ENCODE results near the gene DPH6. TPM values are rescaled to one million over a fixed set of nuclear protein-coding genes. Genes with fewer than 3 reads are reported as not detected.

DPH6 gene
- total RNA-seq, 2 experiments from 2014 or later: 7.0 to 8.0 TPM

- H3K36me3 Mint-ChIP-seq (ENCODE audit: low read depth): peaks cover 52% of the 10 kb centered on the region
- H3K4me3 Mint-ChIP-seq: no peak overlapping the region
- Histone ChIP-seq H3K9me3 (ENCODE audit: control insufficient read depth in 1 of 2, insufficient read depth in 1 of 2, low read length in 2 of 2) (no peaks in the 10 kb centered on the region), H3K27ac (ENCODE audit: low read depth in 1 of 2, low read length in 2 of 2) (no peak overlapping the region), H3K27me3 (ENCODE audit: control insufficient read depth in 1 of 2, insufficient read depth in 2 of 2, low read length in 2 of 2) (no peaks in the 10 kb centered on the region), H3K4me3 (ENCODE audit: low read length) (no peak overlapping the region), H3K36me3 (ENCODE audit: insufficient read depth, low read length) (no peaks in the 10 kb centered on the region), H3K4me1 (ENCODE audit: insufficient read depth, low read length) (no peaks in the 10 kb centered on the region)
- no peak overlapping the region for H3K27ac Mint-ChIP-seq
- no peaks in the 10 kb centered on the region for H3K27me3 Mint-ChIP-seq
- no peak for TF ChIP-seq CTCF (IDR thresholded peaks at IDR 0.05)
- ATAC-seq (ENCODE audit: poor library complexity) (no peak), DNase-seq (no peak)
- ChIA-PET CTCF (no interaction called here), POLR2A (interaction anchor here (0.6 kb wide), 2 partner anchors 53 to 754 kb away, joined by 3 to 5 read pairs; no protein-coding TSS in a partner anchor)
- intact Hi-C loops (cut with DNase I, micrococcal nuclease): no loop called here
- H3K9me3 Mint-ChIP-seq: no peaks in the 10 kb centered on the region
- H3K4me1 Mint-ChIP-seq (ENCODE audit: low read depth): no peaks in the 10 kb centered on the region
These were observed 95.5 kb downstream of the DPH6 start for GRCh38 chr15:35450492-35450891.

- TF ChIP-seq CTCF (IDR thresholded peaks at IDR 0.05): no peak
- no peak for ATAC-seq (ENCODE audit: poor library complexity)
- H3K36me3 ChIP-seq (ENCODE audit: insufficient read depth, low read length): no peaks in the 10 kb centered on the region
- H3K27ac ChIP-seq (ENCODE audit: low read depth in 1 of 2, low read length in 2 of 2): no peak overlapping the region
- H3K4me1 Mint-ChIP-seq (ENCODE audit: low read depth): no peaks in the 10 kb centered on the region
- H3K27me3 ChIP-seq (ENCODE audit: control insufficient read depth in 1 of 2, insufficient read depth in 2 of 2, low read length in 2 of 2): no peaks in the 10 kb centered on the region
- H3K9me3 Mint-ChIP-seq: no peaks in the 10 kb centered on the region
- DNase-seq: no peak
- ChIA-PET CTCF (no interaction called here), POLR2A (no interaction called here)
- H3K27me3 Mint-ChIP-seq: no peaks in the 10 kb centered on the region
- no peak overlapping the region for H3K27ac Mint-ChIP-seq
- H3K4me3 Mint-ChIP-seq: no peak overlapping the region
- intact Hi-C loops (cut with DNase I, micrococcal nuclease): no loop called here
- peaks cover 57% of the 10 kb centered on the region for H3K36me3 Mint-ChIP-seq (ENCODE audit: low read depth)
- H3K4me1 ChIP-seq (ENCODE audit: insufficient read depth, low read length): no peaks in the 10 kb centered on the region
- H3K9me3 ChIP-seq (ENCODE audit: control insufficient read depth in 1 of 2, insufficient read depth in 1 of 2, low read length in 2 of 2): no peaks in the 10 kb centered on the region
- H3K4me3 ChIP-seq (ENCODE audit: low read length): no peak overlapping the region
These were observed 97.7 kb downstream of the DPH6 start for GRCh38 chr15:35448294-35448693.

- H3K4me3 Mint-ChIP-seq: no peak overlapping the region
- Histone ChIP-seq H3K4me1 (ENCODE audit: insufficient read depth, low read length) (no peaks in the 10 kb centered on the region), H3K27ac (ENCODE audit: low read depth in 1 of 2, low read length in 2 of 2) (no peak overlapping the region), H3K4me3 (ENCODE audit: low read length) (no peak overlapping the region), H3K36me3 (ENCODE audit: insufficient read depth, low read length) (no peaks in the 10 kb centered on the region), H3K27me3 (ENCODE audit: control insufficient read depth in 1 of 2, insufficient read depth in 2 of 2, low read length in 2 of 2) (no peaks in the 10 kb centered on the region), H3K9me3 (ENCODE audit: control insufficient read depth in 1 of 2, insufficient read depth in 1 of 2, low read length in 2 of 2) (no peaks in the 10 kb centered on the region)
- H3K9me3 Mint-ChIP-seq: no peaks in the 10 kb centered on the region
- no peak for ATAC-seq (ENCODE audit: poor library complexity)
- POLR2A ChIA-PET: no interaction called here
- peaks cover 52% of the 10 kb centered on the region for H3K36me3 Mint-ChIP-seq (ENCODE audit: low read depth)
- no peaks in the 10 kb centered on the region for H3K4me1 Mint-ChIP-seq (ENCODE audit: low read depth)
- intact Hi-C loops (cut with DNase I, micrococcal nuclease): loop anchor here (2.0 kb wide), 1 partner anchor 367 kb away; no protein-coding TSS in a partner anchor
- no peak for TF ChIP-seq CTCF (IDR thresholded peaks at IDR 0.05)
- no peaks in the 10 kb centered on the region for H3K27me3 Mint-ChIP-seq
- DNase-seq: no peak
- CTCF ChIA-PET: no interaction called here
- no peak overlapping the region for H3K27ac Mint-ChIP-seq
These were observed 100.1 kb downstream of the DPH6 start for GRCh38 chr15:35445891-35446290.

Data from CD4-positive, alpha-beta T cell (primary cell).